GM12878 (cell line): ENCODE data around the gene SCRT2. TPM values are rescaled to one million over a fixed set of nuclear protein-coding genes. Genes with fewer than 3 reads are reported as not detected.

Experiments used
- ATF2 ChIP-seq: IDR thresholded peaks from 2 replicates; pipeline ENCODE4 v1.6.1; 2012; ENCODE audit warnings: low read length, inconsistent platforms
- ATF3 ChIP-seq: IDR thresholded peaks from 2 replicates; pipeline ENCODE4 v1.6.1; 2011; ENCODE audit warnings: low read depth, mild to moderate bottlenecking, low read length, moderate library complexity, borderline replicate concordance; ENCODE audit errors: extremely low read depth
- BCL3 ChIP-seq: IDR thresholded peaks from 2 replicates; pipeline ENCODE4 v1.6.1; 2011; ENCODE audit warnings: borderline replicate concordance, low read depth, mild to moderate bottlenecking, moderate library complexity, low read length; ENCODE audit not compliant: insufficient read depth, poor library complexity, severe bottlenecking
- EGR1 ChIP-seq, 2 experiments: IDR thresholded peaks; 1 replicate in 1 of 2; 2 replicates in 1 of 2; pipeline ENCODE4 v1.6.1; 2011 to 2012; ENCODE audit warnings: low read depth in 2 of 2, low read length in 2 of 2, borderline replicate concordance in 1 of 2, mild to moderate bottlenecking in 1 of 2, moderate library complexity in 1 of 2
- IRF5 ChIP-seq: fragments of 450-650 bp; IDR thresholded peaks from 2 replicates; pipeline ENCODE4 v1.6.1; 2017; ENCODE audit warnings: borderline replicate concordance
- MTA3 ChIP-seq: IDR thresholded peaks from 2 replicates; pipeline ENCODE4 v1.6.1; 2012; ENCODE audit warnings: low read length, inconsistent platforms, borderline replicate concordance
- PKNOX1 ChIP-seq: fragments of 450-650 bp; IDR thresholded peaks from 2 replicates; pipeline ENCODE4 v1.6.1; 2016; ENCODE audit warnings: mild to moderate bottlenecking
- RB1 ChIP-seq: fragments of 450-650 bp; formaldehyde crosslinking; IDR thresholded peaks from 2 replicates; pipeline ENCODE4 v1.6.1; 2017; ENCODE audit warnings: mild to moderate bottlenecking, borderline replicate concordance
- REST ChIP-seq: IDR thresholded peaks from 2 replicates; pipeline ENCODE4 v1.6.1; 2012; ENCODE audit warnings: mild to moderate bottlenecking, low read depth, low read length
- SMAD5 ChIP-seq: IDR thresholded peaks from 2 replicates; pipeline ENCODE4 v1.6.1; 2016; ENCODE audit warnings: antibody characterized with exemption, low read depth
- TARDBP ChIP-seq: IDR thresholded peaks from 2 replicates; pipeline ENCODE4 v1.6.1; 2016; ENCODE audit warnings: borderline replicate concordance
- polyA plus RNA-seq, 11 experiments: library from polyadenylated mRNA; depleted of rRNA in 4 of 11; unstranded in 6 of 11; stranded (reverse) in 5 of 11; fragments of >200 nt; fragmentation: Nextera tagmentation in 4 of 11; fragmentation: Illumina TruSeq in 1 of 11; extraction: Ambion mirVana in 4 of 11; extraction: Trizol in 1 of 11; gene quantifications; 1 replicate in 1 of 11; 2 replicates in 10 of 11; pipeline versions ENCODE4 v1.2.1 to v1.2.3, GENCODE V29; 2011 to 2016; ENCODE audit warnings: inconsistent platforms in 2 of 11, missing spikeins in 2 of 11, low read depth in 1 of 11
- total RNA-seq, 4 experiments: library from RNA; depleted of rRNA in 3 of 4; stranded (reverse); fragments of >200 nt in 3 of 4; fragmentation: Illumina TruSeq in 1 of 4; extraction: Trizol in 1 of 4; gene quantifications; 2 replicates each; pipeline versions ENCODE4 v1.2.1 to v1.2.3, GENCODE V29; 2013 to 2021
- TF ChIP-seq, protein P1 (sequence below): fragments of 150-350 bp; IDR thresholded peaks from 2 replicates; pipeline ENCODE4 v1.6.1; 2016; ENCODE audit warnings: low read depth, low read length
- TF ChIP-seq, protein P2 (sequence below): IDR thresholded peaks from 2 replicates; pipeline ENCODE4 v1.6.1; 2011; ENCODE audit warnings: borderline replicate concordance, low read depth, mild to moderate bottlenecking, moderate library complexity, mixed read lengths, low read length; ENCODE audit not compliant: insufficient read depth; ENCODE audit errors: extremely low read length

Gene SCRT2
- total and polyA plus RNA-seq, 10 of the 15 experiments (the other 5 are each of a cell fraction or from before 2014, with no cell fraction given) = not detected

- TF ChIP-seq REST = no peak
- TF ChIP-seq, protein P1, sequence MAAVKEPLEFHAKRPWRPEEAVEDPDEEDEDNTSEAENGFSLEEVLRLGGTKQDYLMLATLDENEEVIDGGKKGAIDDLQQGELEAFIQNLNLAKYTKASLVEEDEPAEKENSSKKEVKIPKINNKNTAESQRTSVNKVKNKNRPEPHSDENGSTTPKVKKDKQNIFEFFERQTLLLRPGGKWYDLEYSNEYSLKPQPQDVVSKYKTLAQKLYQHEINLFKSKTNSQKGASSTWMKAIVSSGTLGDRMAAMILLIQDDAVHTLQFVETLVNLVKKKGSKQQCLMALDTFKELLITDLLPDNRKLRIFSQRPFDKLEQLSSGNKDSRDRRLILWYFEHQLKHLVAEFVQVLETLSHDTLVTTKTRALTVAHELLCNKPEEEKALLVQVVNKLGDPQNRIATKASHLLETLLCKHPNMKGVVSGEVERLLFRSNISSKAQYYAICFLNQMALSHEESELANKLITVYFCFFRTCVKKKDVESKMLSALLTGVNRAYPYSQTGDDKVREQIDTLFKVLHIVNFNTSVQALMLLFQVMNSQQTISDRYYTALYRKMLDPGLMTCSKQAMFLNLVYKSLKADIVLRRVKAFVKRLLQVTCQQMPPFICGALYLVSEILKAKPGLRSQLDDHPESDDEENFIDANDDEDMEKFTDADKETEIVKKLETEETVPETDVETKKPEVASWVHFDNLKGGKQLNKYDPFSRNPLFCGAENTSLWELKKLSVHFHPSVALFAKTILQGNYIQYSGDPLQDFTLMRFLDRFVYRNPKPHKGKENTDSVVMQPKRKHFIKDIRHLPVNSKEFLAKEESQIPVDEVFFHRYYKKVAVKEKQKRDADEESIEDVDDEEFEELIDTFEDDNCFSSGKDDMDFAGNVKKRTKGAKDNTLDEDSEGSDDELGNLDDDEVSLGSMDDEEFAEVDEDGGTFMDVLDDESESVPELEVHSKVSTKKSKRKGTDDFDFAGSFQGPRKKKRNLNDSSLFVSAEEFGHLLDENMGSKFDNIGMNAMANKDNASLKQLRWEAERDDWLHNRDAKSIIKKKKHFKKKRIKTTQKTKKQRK = no peak
- TF ChIP-seq PKNOX1 = no peak
- TF ChIP-seq BCL3 = no peak
- no peak for TF ChIP-seq EGR1 (IDR thresholded peaks at IDR 0.05; ENCODE audit: borderline replicate concordance in 1 of 2, low read depth in 2 of 2, low read length in 2 of 2)
- no peak for TF ChIP-seq SMAD5
- TF ChIP-seq IRF5 = no peak
- TF ChIP-seq ATF2 = no peak
- no peak for TF ChIP-seq ATF3
- TF ChIP-seq RB1 = no peak
- TF ChIP-seq TARDBP = no peak
- TF ChIP-seq, protein P2, sequence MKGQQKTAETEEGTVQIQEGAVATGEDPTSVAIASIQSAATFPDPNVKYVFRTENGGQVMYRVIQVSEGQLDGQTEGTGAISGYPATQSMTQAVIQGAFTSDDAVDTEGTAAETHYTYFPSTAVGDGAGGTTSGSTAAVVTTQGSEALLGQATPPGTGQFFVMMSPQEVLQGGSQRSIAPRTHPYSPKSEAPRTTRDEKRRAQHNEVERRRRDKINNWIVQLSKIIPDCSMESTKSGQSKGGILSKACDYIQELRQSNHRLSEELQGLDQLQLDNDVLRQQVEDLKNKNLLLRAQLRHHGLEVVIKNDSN = no peak
- no peak for TF ChIP-seq MTA3
- TF ChIP-seq, all 136 proteins: peak for 0
These were observed 2.0 kb downstream of the SCRT2 start (continued) for GRCh38 chr20:673603-674001.
